GM18909 (cell line): ENCODE measurements around the gene MEF2B.
"Not testable (repeated sequence)": the region's sequence is repeated elsewhere in the genome, so short reads cannot be mapped to it uniquely, and the experiment has no call there.

ENCODE experiments used
- ATAC-seq: cut with Tn5 transposase; IDR thresholded peaks from one replicate; pipeline ENCODE4 v1.9.1; 2021; ENCODE audit warnings: mild to moderate bottlenecking; ENCODE audit not compliant: unreplicated experiment, poor library complexity

The MEF2B gene

DNA sequence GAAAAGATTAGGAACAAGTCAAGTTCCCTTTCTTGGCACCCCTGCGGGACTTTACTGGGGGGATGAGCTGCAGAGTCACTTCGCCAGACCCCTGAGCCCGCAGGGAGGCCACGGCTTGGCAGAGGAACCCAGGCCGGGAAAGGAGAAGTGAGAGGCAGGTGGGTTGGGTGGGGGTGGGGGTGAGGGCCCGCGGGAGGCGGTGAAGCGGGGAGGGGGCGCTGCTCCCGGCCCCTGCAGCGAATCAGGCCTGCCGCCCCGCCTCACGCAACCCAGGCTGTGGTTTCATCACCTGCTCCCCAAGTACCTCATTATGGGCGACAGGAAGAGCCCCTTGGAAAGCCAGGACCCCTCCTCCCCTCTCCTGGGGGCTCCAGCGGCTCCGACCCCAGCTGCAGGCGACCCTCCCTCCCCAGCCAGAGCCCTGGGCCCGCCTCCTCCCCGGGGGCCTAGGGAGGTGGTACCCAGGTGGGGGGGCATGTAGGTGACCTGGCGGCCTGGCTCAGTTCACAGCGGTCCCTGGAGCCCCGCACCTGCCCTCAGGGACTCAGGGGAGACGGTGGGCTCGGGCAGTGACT, 9.5 kb downstream of the MEF2B start:
- no peak for ATAC-seq

DNA sequence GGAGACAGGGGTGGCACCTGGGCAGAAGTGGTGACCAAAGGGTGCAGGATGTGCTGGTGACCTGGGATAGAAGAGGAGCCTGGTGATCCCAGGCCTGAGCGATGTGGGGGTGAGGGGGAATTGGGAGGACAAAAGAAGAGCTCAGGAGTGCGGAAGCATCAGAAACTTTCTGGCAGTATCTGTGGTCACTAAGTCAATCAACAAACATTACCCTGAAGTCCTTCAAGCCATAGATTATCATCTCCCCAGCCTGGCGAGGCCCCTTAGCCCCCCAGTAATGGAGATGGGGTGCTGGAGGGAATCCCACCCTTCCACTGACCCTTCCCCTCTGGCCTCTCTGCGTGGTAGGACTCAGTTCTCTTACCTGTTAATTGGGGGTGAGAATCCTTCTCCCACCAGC, 10.5 kb downstream of the MEF2B start:
- ATAC-seq = no peak

- ATAC-seq = no peak
Measured at GRCh38 chr19:19157808-19158207, 12.3 kb downstream of the MEF2B start.

DNA sequence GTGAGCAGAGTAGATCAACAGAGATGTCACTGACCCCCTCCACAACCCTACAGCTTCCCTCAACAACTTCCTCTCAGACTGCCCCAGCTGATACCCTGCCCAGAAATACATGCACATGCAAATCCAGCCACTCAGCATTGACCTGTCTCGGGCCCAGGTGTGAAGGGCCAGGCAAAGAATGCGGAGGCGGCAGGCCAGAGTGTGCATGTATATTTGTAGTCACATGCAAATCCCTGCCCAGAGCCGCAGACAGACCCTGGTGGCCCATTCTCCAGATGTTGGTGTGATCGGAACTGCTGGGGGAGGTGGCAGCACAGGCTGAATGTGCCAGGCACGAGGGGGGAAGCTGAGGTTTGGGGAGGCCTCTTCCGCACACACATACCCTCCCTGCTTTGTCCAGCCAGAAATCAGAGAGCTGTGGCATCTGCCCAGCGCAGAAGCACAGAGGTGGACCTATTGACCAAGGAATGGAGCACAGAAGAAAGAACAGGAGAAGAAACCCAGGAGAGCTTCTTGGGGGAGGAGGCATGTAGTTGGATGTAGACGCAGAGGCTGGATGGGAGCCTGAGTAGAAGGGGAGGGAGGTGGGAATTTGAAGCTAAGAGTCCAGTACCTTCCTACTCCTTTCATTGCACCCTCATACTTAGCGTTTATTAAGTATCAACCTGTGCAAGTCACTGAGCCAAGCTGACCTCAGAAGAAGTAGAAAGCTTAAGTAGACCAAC, 14.4 kb downstream of the MEF2B start:
- peak; percentile 77 for ATAC-seq

DNA sequence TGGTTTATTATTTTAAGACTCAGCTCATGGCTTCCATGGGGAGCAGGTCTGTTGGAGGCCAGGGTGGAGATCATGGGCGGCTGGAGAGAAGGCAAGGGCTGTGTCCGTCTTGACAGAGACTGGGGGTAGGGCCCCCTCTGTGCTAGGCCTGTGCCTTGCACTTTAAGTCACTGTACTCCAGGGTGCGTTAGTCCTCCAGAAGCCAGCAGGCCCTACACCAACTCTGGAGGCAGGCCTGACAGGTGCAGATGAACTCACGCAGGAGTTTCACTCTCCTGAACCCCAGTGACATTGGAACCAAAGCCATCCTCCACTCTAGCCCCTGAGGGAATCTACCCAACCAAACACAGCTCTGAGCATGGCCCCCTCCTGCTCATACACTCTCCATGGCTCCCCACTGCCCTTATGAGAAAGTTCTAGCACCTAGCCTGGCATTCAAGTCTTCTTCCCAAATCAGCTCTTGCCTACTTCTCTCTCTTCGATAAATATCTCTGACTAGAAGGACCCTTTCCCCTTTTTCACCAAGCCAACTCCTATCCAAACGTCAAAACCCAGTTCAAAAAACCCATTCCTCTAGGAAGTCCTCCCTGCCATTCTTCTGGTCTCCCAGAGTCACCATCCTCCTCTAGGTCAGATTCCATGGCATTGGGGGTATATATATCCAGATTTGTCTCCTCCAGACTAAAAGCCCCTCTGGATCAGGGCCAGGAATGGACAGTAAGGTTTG, 15.1 kb downstream of the MEF2B start:
- ATAC-seq = no peak

DNA sequence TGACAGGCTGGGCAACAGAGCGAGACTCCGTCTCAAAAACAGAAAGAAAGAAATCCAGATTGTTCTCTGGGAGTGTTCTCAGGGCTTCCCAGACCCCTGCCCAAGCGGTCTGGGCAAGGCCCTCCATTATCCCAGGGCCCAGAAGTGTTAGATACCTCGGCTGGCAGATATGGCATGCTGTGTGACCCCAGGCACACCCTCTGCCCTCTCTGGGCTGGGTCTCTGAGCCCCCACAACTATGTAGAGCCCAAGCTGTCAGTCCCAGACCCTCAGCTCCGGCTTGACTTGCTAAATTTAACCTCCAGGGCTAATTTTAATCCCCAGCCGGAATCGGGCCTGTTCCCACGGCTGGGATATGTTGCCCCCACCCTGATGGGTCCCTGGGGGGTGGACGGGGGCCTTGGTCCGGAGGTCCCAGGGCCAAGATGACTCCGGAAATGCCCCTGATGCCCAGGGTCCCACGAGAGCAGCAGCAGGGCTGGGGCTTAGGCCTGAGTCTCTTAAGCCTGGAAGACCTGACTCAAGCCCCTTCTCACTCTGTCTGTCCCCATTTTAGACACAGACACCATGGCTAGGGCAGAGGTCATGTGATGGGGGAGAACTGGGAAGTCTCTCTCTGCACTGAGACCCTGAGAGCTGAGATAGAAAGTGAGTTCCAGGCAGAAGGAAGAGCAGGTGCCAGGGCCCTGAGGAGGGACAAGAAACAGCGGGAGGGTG, 17.2 kb downstream of the MEF2B start:
- no peak for ATAC-seq

- peak; percentile 43 for ATAC-seq
Measured at GRCh38 chr19:19151418-19151817, 18.6 kb downstream of the MEF2B start.

- no peak for ATAC-seq
Measured at GRCh38 chr19:19149435-19149834, 20.6 kb downstream of the MEF2B start.

GRCh38 chr19:19148504-19148903, 21.6 kb downstream of the MEF2B start:
- not testable (repeated sequence) for ATAC-seq

GRCh38 chr19:19147344-19147743, 22.7 kb downstream of the MEF2B start:
- ATAC-seq = no peak

GRCh38 chr19:19146865-19147264, 23.2 kb downstream of the MEF2B start:
- no peak for ATAC-seq

- no peak for ATAC-seq
Measured at GRCh38 chr19:19145684-19146608, 24.1 kb downstream of the MEF2B start.

- no peak for ATAC-seq
Measured at GRCh38 chr19:19145281-19145680, 24.8 kb downstream of the MEF2B start.

GRCh38 chr19:19142347-19142746, 27.7 kb downstream of the MEF2B start:
- ATAC-seq = no peak

DNA sequence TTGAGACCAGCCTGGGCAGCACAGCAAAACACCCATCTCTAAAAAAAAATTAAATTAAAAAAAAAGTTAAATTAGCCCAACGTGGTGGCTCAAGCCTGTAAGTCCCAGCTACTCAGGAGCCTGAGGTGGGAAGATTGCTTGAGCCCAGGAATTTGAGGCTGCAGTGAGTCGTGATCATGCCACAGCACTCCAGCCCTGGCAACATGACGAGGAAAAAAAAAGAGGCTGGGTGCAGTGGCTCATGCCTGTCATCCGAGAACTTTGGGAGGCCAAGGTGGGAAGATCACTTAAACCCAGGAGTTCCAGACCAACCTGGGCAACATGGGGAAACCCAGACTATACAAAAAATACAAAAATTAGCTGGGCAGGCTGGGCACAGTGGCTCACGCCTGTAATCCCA, 29.6 kb downstream of the MEF2B start:
- ATAC-seq = no peak

GRCh38 chr19:19139876-19140229, 30.2 kb downstream of the MEF2B start:
- no peak for ATAC-seq

DNA sequence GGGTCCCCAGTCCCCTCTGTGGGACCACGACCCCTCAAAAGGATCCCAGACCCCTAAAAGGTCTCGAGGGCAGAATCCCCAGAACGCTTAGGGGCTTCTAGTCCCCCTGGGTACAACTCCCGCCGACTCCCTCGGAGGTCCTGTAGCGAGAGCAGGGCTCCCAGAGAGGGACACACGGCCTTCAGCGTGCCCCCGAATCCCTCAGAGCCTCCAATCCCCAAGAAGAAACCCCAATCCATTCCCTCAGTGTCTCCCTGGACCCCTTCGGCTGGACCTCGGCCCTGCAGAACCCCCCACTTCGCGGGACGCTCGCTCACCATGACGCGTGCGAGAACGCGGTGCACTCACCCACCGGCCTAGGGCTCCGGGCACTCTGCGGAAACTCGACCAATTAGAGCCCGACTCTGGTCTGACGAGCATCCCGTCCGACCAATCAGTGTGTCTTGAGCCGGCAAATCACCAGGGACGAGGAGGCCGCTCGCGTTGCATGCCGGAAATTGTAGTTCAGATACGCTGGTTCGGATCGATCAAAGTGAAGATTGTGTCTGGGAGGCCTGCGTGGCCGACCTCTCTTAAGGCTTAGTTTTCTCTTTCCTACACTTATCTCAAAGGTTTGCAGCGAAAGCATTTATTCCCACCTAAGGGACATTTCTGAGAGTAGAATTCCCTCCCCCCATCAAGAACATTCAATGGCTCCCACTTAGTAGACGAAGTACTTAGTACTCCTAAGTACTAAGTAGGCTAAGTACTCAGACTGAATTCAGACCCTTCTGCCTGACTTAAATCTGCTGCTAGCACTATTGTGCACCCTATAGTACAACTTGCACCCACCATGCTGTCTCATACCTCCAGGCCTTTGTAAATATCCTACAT, 31.7 kb downstream of the MEF2B start, which contains the start of gene TMEM161A:
Gene TMEM161A (minus strand): TSS at position 370 of the 873 bp plus-strand sequence. CDS start 50 bp downstream, at position 320.
- ATAC-seq = peak; percentile 98

GRCh38 chr19:19137556-19138108, 32.4 kb downstream of the MEF2B start:
- no peak for ATAC-seq

- not testable (repeated sequence) for ATAC-seq
Measured at GRCh38 chr19:19135713-19136112, 34.4 kb downstream of the MEF2B start.
